HepG2 (cell line): ENCODE results near the gene ZNF618. TPM values are rescaled to one million over a fixed set of nuclear protein-coding genes. Genes with fewer than 3 reads are reported as not detected.
A peak's percentile ranks its signal among the peaks of the same experiment; 100 is the strongest.

Source experiments
- ARNT ChIP-seq: fragments of 450-650 bp; IDR thresholded peaks from 2 replicates; pipeline ENCODE4 v1.6.1; 2017
- ATF6 ChIP-seq: sonication (generic); formaldehyde crosslinking; conservative IDR thresholded peaks from 2 replicates; pipeline ENCODE4 v1.4.0; 2020; ENCODE audit warnings: missing genetic modification reagents
- CREBL2 ChIP-seq: sonication (generic); formaldehyde crosslinking; IDR thresholded peaks from 2 replicates; pipeline ENCODE4 v1.8.1; 2023; ENCODE audit warnings: missing genetic modification reagents, mild to moderate bottlenecking, borderline replicate concordance
- GLI4 ChIP-seq: sonication (generic); formaldehyde crosslinking; IDR thresholded peaks from 2 replicates; pipeline ENCODE4 v1.5.1; 2020; ENCODE audit warnings: missing genetic modification reagents, mild to moderate bottlenecking, moderate library complexity, borderline replicate concordance
- GTF3A ChIP-seq: sonication (generic); formaldehyde crosslinking; conservative IDR thresholded peaks from 2 replicates; pipeline ENCODE4 v1.4.0; 2020; ENCODE audit warnings: mild to moderate bottlenecking, missing genetic modification reagents
- HNRNPH1 ChIP-seq: fragments of 200-400 bp; formaldehyde crosslinking; optimal IDR thresholded peaks from 2 replicates; pipeline ENCODE3; 2017; ENCODE audit warnings: mild to moderate bottlenecking, low read depth, low read length
- PHB2 ChIP-seq: fragments of 450-650 bp; IDR thresholded peaks from 2 replicates; pipeline ENCODE4 v1.6.1; 2018; ENCODE audit not compliant: partially characterized antibody
- THAP11 ChIP-seq: IDR thresholded peaks from 2 replicates; pipeline ENCODE4 v1.6.1; 2016; ENCODE audit warnings: missing biosample characterization, missing genetic modification reagents
- TP53 ChIP-seq: sonication (generic); formaldehyde crosslinking; conservative IDR thresholded peaks from 2 replicates; pipeline ENCODE4 v1.4.0; 2020; ENCODE audit warnings: missing genetic modification reagents
- ZNF121 ChIP-seq: sonication (generic); formaldehyde crosslinking; IDR thresholded peaks from 2 replicates; pipeline ENCODE4 v1.5.0; 2020; ENCODE audit warnings: mild to moderate bottlenecking, missing genetic modification reagents
- ZNF354B ChIP-seq: sonication (generic); formaldehyde crosslinking; IDR thresholded peaks from 2 replicates; pipeline ENCODE4 v1.8.0; 2022; ENCODE audit warnings: mild to moderate bottlenecking, missing genetic modification reagents
- ZNF703 ChIP-seq: sonication (generic); formaldehyde crosslinking; IDR thresholded peaks from 2 replicates; pipeline ENCODE4 v1.5.1; 2020; ENCODE audit warnings: missing genetic modification reagents, mild to moderate bottlenecking, moderate library complexity, borderline replicate concordance
- ZNF704 ChIP-seq: sonication (generic); formaldehyde crosslinking; IDR thresholded peaks from 2 replicates; pipeline ENCODE4 v1.8.1; 2023; ENCODE audit warnings: mild to moderate bottlenecking, inconsistent platforms, moderate library complexity, missing genetic modification reagents, borderline replicate concordance
- ZNF747 ChIP-seq: sonication (generic); formaldehyde crosslinking; IDR thresholded peaks from 2 replicates; pipeline ENCODE4 v1.8.1; 2023; ENCODE audit warnings: missing genetic modification reagents, mild to moderate bottlenecking, borderline replicate concordance
- ZNF792 ChIP-seq: IDR thresholded peaks from 2 replicates; pipeline ENCODE4 v1.6.1; 2016
- ZZZ3 ChIP-seq: sonication (generic); formaldehyde crosslinking; IDR thresholded peaks from 2 replicates; pipeline ENCODE4 v1.4.0; 2020; ENCODE audit warnings: missing genetic modification reagents, mild to moderate bottlenecking, borderline replicate concordance
- polyA plus RNA-seq, 8 experiments: library from polyadenylated mRNA; depleted of rRNA in 3 of 8; stranded (reverse) in 7 of 8; unstranded in 1 of 8; fragments of >200 nt; fragmentation: Illumina TruSeq in 4 of 8; extraction: Trizol in 4 of 8; gene quantifications; 2 replicates each; pipeline versions ENCODE4 v1.2.1 to v1.2.3, GENCODE V29; 2011 to 2016; ENCODE audit warnings: low read depth in 4 of 8, missing spikeins in 1 of 8, mixed read lengths in 1 of 8; ENCODE audit not compliant: insufficient read depth in 1 of 8
- total RNA-seq, 5 experiments: library from RNA; depleted of rRNA; stranded (reverse); fragments of >200 nt; fragmentation: Illumina TruSeq; extraction: Trizol; gene quantifications; 2 replicates each; pipeline ENCODE4 v1.2.3, GENCODE V29; 2016; ENCODE audit warnings: low read depth in 1 of 5
- TF ChIP-seq, protein P1 (sequence below): sonication (generic); formaldehyde crosslinking; IDR thresholded peaks from 2 replicates; pipeline ENCODE4 v1.8.1; 2023; ENCODE audit warnings: mild to moderate bottlenecking, missing genetic modification reagents
- TF ChIP-seq, protein P2 (sequence below): sonication (generic); formaldehyde crosslinking; IDR thresholded peaks from 2 replicates; pipeline ENCODE4 v1.9.0; 2021; ENCODE audit warnings: missing genetic modification reagents, mild to moderate bottlenecking, borderline replicate concordance
- TF ChIP-seq, protein P3 (sequence below): sonication (generic); formaldehyde crosslinking; IDR thresholded peaks from 2 replicates; pipeline ENCODE4 v1.4.0; 2020; ENCODE audit warnings: missing genetic modification reagents

The ZNF618 gene
- total and polyA plus RNA-seq, 2 of the 13 experiments (the other 11 are each of a cell fraction or from before 2014, with no cell fraction given), result 0.07 TPM

- TF ChIP-seq ATF6 (CRISPR knock-in tag) (0 out of 2 replicates have a peak, but pooled peaks have one; percentile 65), ZNF747 (peak; percentile 99; the same call in 1 of the 2 replicates), PHB2 (no peak), CREBL2 (CRISPR knock-in tag) (0 out of 2 replicates have a peak, but pooled peaks have one; percentile 52), ZZZ3 (CRISPR knock-in tag) (no peak), ZNF704 (CRISPR knock-in tag) (no peak), ZNF121 (CRISPR knock-in tag) (peak; percentile 85), GTF3A (CRISPR knock-in tag) (peak; percentile 75; the same call in 1 of the 2 replicates), ZNF703 (CRISPR knock-in tag) (peak; percentile 87; the same call in 1 of the 2 replicates), ARNT (no peak), THAP11 (CRISPR knock-in tag) (peak; percentile 83), ZNF354B (CRISPR knock-in tag) (peak; percentile 81; the same call in 1 of the 2 replicates), HNRNPH1 (no peak), ZNF792 (CRISPR knock-in tag) (peak; percentile 90), GLI4 (CRISPR knock-in tag) (no peak), TP53 (CRISPR knock-in tag) (peak; percentile 87)
- TF ChIP-seq, protein P1, sequence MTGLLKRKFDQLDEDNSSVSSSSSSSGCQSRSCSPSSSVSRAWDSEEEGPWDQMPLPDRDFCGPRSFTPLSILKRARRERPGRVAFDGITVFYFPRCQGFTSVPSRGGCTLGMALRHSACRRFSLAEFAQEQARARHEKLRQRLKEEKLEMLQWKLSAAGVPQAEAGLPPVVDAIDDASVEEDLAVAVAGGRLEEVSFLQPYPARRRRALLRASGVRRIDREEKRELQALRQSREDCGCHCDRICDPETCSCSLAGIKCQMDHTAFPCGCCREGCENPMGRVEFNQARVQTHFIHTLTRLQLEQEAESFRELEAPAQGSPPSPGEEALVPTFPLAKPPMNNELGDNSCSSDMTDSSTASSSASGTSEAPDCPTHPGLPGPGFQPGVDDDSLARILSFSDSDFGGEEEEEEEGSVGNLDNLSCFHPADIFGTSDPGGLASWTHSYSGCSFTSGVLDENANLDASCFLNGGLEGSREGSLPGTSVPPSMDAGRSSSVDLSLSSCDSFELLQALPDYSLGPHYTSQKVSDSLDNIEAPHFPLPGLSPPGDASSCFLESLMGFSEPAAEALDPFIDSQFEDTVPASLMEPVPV, result peak; percentile 97
- TF ChIP-seq, protein P2, sequence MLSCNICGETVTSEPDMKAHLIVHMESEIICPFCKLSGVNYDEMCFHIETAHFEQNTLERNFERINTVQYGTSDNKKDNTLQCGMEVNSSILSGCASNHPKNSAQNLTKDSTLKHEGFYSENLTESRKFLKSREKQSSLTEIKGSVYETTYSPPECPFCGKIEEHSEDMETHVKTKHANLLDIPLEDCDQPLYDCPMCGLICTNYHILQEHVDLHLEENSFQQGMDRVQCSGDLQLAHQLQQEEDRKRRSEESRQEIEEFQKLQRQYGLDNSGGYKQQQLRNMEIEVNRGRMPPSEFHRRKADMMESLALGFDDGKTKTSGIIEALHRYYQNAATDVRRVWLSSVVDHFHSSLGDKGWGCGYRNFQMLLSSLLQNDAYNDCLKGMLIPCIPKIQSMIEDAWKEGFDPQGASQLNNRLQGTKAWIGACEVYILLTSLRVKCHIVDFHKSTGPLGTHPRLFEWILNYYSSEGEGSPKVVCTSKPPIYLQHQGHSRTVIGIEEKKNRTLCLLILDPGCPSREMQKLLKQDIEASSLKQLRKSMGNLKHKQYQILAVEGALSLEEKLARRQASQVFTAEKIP (CRISPR knock-in tag), result no peak
- TF ChIP-seq, protein P3, sequence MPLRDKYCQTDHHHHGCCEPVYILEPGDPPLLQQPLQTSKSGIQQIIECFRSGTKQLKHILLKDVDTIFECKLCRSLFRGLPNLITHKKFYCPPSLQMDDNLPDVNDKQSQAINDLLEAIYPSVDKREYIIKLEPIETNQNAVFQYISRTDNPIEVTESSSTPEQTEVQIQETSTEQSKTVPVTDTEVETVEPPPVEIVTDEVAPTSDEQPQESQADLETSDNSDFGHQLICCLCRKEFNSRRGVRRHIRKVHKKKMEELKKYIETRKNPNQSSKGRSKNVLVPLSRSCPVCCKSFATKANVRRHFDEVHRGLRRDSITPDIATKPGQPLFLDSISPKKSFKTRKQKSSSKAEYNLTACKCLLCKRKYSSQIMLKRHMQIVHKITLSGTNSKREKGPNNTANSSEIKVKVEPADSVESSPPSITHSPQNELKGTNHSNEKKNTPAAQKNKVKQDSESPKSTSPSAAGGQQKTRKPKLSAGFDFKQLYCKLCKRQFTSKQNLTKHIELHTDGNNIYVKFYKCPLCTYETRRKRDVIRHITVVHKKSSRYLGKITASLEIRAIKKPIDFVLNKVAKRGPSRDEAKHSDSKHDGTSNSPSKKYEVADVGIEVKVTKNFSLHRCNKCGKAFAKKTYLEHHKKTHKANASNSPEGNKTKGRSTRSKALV, result no peak; the same call in 1 of the 2 replicates
Measured at GRCh38 chr9:114078021-114078780, 202.1 kb downstream of the ZNF618 start, which contains the start of gene AMBP (continued).
